Measurements from ENCODE around the gene HMG20A.

Gene HMG20A

DNA sequence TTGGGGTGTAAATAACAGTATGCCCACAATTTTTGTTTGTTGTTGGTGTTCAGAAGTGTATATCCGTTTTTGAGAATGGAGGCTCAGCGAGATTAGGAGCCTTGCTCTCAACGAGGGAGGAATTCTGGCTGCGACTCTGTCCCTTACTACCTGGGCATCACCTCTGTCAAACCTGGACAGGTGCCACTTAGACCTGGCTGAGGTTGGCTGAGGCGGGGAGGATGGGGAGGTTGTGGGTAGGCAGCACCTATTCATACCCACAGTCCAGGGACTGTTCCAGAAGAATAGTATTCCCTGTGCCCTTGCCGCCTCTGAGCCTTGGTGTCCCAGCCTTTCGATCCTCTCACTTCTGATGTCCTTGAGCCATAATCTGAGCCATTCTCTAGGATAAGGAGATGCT, 112.2 kb downstream of the HMG20A start:
- TF ChIP-seq, protein P1, sequence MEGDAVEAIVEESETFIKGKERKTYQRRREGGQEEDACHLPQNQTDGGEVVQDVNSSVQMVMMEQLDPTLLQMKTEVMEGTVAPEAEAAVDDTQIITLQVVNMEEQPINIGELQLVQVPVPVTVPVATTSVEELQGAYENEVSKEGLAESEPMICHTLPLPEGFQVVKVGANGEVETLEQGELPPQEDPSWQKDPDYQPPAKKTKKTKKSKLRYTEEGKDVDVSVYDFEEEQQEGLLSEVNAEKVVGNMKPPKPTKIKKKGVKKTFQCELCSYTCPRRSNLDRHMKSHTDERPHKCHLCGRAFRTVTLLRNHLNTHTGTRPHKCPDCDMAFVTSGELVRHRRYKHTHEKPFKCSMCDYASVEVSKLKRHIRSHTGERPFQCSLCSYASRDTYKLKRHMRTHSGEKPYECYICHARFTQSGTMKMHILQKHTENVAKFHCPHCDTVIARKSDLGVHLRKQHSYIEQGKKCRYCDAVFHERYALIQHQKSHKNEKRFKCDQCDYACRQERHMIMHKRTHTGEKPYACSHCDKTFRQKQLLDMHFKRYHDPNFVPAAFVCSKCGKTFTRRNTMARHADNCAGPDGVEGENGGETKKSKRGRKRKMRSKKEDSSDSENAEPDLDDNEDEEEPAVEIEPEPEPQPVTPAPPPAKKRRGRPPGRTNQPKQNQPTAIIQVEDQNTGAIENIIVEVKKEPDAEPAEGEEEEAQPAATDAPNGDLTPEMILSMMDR (IDR thresholded peaks at IDR 0.05), result no peak
- TF ChIP-seq ZFX (IDR thresholded peaks at IDR 0.05; ENCODE audit: borderline replicate concordance), result no peak
- H3K27ac ChIP-seq, result no peak overlapping the region

DNA sequence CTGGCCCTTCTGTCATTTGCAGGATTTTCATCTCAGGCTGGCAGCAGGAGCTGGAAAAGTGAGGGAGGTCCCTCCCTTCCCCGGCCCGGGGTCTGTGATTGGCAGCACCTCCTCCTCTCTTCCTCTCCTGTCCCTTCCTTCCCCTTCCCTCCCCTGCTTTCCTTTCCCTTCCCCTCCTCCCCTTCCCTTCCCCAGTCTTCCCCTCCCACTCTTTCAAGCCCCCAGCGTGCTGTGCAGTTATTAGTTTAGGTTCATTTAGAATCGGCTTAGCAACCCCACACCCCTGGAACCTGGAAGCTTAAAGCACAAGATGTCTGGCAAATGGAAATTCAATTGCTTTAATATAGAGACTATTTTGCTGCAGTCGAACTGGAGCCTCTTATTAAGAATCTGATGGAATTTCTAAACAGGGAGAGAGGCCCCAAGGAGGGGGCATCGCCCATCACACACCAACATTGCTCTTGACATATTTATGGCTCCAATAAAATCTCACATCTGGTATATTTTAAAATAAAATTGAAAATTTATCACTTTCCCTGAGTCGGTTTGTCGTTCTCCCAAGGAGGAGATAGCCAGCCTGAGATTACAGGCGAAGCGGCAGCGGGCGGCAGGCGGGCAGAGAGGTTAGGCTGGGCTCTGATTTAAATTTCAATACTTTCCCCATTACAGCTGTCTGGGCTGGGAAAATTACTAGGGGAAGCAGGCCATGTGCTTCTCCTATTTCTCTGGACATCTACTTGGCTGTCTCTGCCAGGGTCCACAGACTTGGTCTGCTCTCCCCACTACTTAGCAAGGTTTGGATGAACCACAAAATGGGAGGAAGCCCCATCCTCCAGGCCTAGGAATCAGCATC, 113.1 kb downstream of the HMG20A start:
- no peak for TF ChIP-seq ZFX (IDR thresholded peaks at IDR 0.05; ENCODE audit: borderline replicate concordance)
- TF ChIP-seq, protein P1 (IDR thresholded peaks at IDR 0.05), result no peak
- H3K27ac ChIP-seq, result no peak overlapping the region

Data from 22Rv1 (cell line).